Gastroesophageal sphincter (tissue), 4 donors: ENCODE results near the gene AMDHD1. TPM values are rescaled to one million over a fixed set of nuclear protein-coding genes. Genes with fewer than 3 reads are reported as not detected.

Experiments used
- ATAC-seq: fragments of 150-250 bp; one replicate; pipeline ENCODE4 v1.9.1; 2016; ENCODE audit warnings: mild to moderate bottlenecking, moderate library complexity
- H3K27ac ChIP-seq, 4 donors: fragments of 200-600 bp; sonication (generic) in 3 of 4; 1 replicate in 3 of 4; 2 replicates in 1 of 4; pipeline ENCODE4 v1.5.1; 2016 to 2019
- H3K27me3 ChIP-seq: fragments of 200-600 bp; sonication (generic); one replicate; pipeline ENCODE4 v1.5.1; 2019
- H3K36me3 ChIP-seq, 2 donors: fragments of 200-600 bp; sonication (generic); one replicate each; pipeline ENCODE4 v1.5.1; 2019; ENCODE audit warnings: control low read depth in 1 of 2
- H3K4me1 ChIP-seq, 3 donors: fragments of 200-600 bp; sonication (generic); 1 replicate in 2 of 3; 2 replicates in 1 of 3; pipeline ENCODE4 v1.5.1; 2016 to 2019; ENCODE audit warnings: control low read depth in 2 of 3
- H3K4me3 ChIP-seq, 2 donors: fragments of 200-600 bp; sonication (generic); one replicate each; pipeline ENCODE4 v1.5.1; 2019; ENCODE audit warnings: mild to moderate bottlenecking in 1 of 2, moderate library complexity in 1 of 2
- H3K9me3 ChIP-seq, 3 donors: fragments of 200-600 bp; sonication (generic); one replicate each; pipeline ENCODE4 v1.5.1; 2017 to 2019; ENCODE audit warnings: control low read depth in 2 of 3
- CTCF ChIP-seq, 4 experiments: fragments of 200-600 bp in 2 of 4; fragments of 450-650 bp in 2 of 4; sonication (generic) in 1 of 4; IDR thresholded peaks; one replicate each; pipeline ENCODE4 v1.5.1; 2017 to 2019; ENCODE audit warnings: antibody characterized with exemption in 4 of 4, mild to moderate bottlenecking in 2 of 4, moderate library complexity in 2 of 4
- EP300 ChIP-seq: sonication (generic); formaldehyde crosslinking; IDR thresholded peaks from one replicate; pipeline ENCODE4 v1.6.1; 2017; ENCODE audit warnings: antibody characterized with exemption, mild to moderate bottlenecking
- POLR2A ChIP-seq, 2 donors: fragments of 450-650 bp; IDR thresholded peaks; one replicate each; pipeline ENCODE4 v1.6.1; 2017; ENCODE audit warnings: antibody characterized with exemption in 2 of 2, mild to moderate bottlenecking in 2 of 2, moderate library complexity in 1 of 2
- POLR2AphosphoS5 ChIP-seq: sonication (generic); formaldehyde crosslinking; IDR thresholded peaks from one replicate; pipeline ENCODE4 v1.6.1; 2017; ENCODE audit warnings: antibody characterized with exemption
- WGBS, 2 donors: methylation state at CpG; one replicate each; pipeline ENCODE4 v1.1.5; 2018; ENCODE audit warnings: low coverage in 1 of 2; 5-methylcytosine and 5-hydroxymethylcytosine counted together
- total RNA-seq, 4 donors: library from RNA; depleted of rRNA; stranded (reverse); fragments of >200 nt; gene quantifications; one replicate each; pipeline ENCODE4 v1.1.0, GENCODE V29; 2016

Gene AMDHD1
- total RNA-seq, 4 donors from 2014 or later: 0.40 to 1.8 (median 1.0) TPM; not detected in 1

GRCh38 chr12:95988506-95989275 is 45.6 kb downstream of the AMDHD1 start:
- 81 to 88% methylated on average over 10 to 11 of the region's 11 CpGs for WGBS, 2 donors
- H3K4me1 ChIP-seq: no peaks in the 10 kb centered on the region
- H3K27me3 ChIP-seq: no peaks in the 10 kb centered on the region
- no peak for ATAC-seq
- no peaks in the 10 kb centered on the region for H3K9me3 ChIP-seq
- no peak for TF ChIP-seq POLR2AphosphoS5
- no peak for TF ChIP-seq POLR2A (IDR thresholded peaks at IDR 0.05)
- no peak for TF ChIP-seq EP300
- TF ChIP-seq CTCF (IDR thresholded peaks at IDR 0.05): no peak
- H3K36me3 ChIP-seq: no peaks in the 10 kb centered on the region
- no peak overlapping the region for H3K4me3 ChIP-seq
- H3K27ac ChIP-seq: no peak overlapping the region

DNA sequence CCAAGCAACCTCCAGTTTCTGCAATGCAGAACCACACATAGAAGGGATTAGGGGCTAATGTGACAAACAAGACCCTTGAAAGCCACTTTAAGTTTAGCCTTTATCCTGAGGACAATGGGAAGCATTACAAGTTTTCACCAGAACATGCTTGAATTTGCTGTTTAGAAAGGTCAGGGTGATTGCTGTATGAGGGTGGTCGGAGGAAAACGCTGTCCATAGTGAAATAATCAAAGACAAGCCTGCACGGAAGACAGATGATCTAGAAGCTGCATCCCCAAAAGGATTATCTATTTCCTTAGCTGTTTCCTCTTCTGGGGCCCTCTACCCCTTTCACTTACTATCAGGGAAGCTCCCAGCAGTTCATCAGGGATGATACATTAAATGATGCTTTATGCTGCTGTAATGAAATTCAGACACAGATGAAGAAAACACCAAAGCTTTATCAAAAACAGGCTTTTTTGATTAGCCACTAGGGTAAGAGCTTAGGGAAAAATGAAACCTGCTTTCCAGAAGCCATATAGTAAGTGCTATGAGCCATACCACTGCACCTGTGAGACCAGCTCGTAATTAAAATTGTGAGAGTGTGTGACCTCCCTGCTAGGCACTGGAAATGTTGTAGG is 46.5 kb downstream of the AMDHD1 start:
- H3K4me1 ChIP-seq: no peaks in the 10 kb centered on the region
- H3K27me3 ChIP-seq: no peaks in the 10 kb centered on the region
- WGBS, 2 donors: 56 to 61% methylated on average over 3 to 4 of the region's 4 CpGs
- ATAC-seq: no peak
- no peak overlapping the region for H3K4me3 ChIP-seq
- no peaks in the 10 kb centered on the region for H3K9me3 ChIP-seq
- no peaks in the 10 kb centered on the region for H3K36me3 ChIP-seq
- TF ChIP-seq POLR2A (IDR thresholded peaks at IDR 0.05) (no peak), POLR2AphosphoS5 (no peak), EP300 (no peak), CTCF (IDR thresholded peaks at IDR 0.05) (no peak)
- H3K27ac ChIP-seq: no peak overlapping the region

- TF ChIP-seq CTCF (IDR thresholded peaks at IDR 0.05): no peak
- no peak for TF ChIP-seq EP300
- TF ChIP-seq POLR2A (IDR thresholded peaks at IDR 0.05): no peak
- TF ChIP-seq POLR2AphosphoS5: no peak
- Histone ChIP-seq H3K27ac (no peak overlapping the region), H3K4me3 (no peak overlapping the region), H3K36me3 (no peaks in the 10 kb centered on the region), H3K9me3 (no peaks in the 10 kb centered on the region), H3K4me1 (no peaks in the 10 kb centered on the region), H3K27me3 (no peaks in the 10 kb centered on the region)
- WGBS, 2 donors: 75 to 83% methylated on average over 5 to 6 of the region's 7 CpGs
- no peak for ATAC-seq
These were observed 47.0 kb downstream of the AMDHD1 start for GRCh38 chr12:95990136-95990535.

GRCh38 chr12:95993907-95994306 is 50.8 kb downstream of the AMDHD1 start:
- WGBS, 2 donors: 84 to 89% methylated on average over 6 to 7 of the region's 7 CpGs
- TF ChIP-seq CTCF (IDR thresholded peaks at IDR 0.05) (no peak), POLR2AphosphoS5 (no peak), POLR2A (IDR thresholded peaks at IDR 0.05) (no peak), EP300 (no peak)
- H3K4me3 ChIP-seq: no peak overlapping the region

DNA sequence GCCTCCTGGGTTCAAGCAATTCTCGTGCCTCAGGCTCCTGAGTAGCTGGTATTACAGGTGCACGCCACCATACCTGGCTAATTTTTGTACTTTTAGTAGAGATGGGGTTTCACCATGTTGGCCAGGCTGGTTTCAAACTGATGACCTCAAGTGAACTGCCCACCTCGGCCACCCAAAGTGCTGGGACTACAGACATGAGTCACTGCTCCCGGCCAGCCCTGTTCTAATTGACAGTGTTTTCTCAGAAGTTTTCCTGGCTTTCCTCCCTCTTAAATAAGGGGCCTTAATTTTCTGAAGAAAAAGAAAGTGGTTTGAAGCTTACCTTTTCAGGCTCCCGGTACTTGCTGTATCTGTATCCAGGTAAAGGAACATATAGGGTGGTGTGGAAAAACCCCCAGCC is 51.3 kb downstream of the AMDHD1 start:
- Histone ChIP-seq H3K27ac (no peak overlapping the region), H3K9me3 (no peaks in the 10 kb centered on the region), H3K4me1 (peaks cover 0 to 13% (median 0%) of the 10 kb centered on the region in 3 donors), H3K4me3 (no peak overlapping the region), H3K36me3 (peaks cover 0 to 10% of the 10 kb centered on the region in 2 donors), H3K27me3 (no peaks in the 10 kb centered on the region)
- TF ChIP-seq CTCF (IDR thresholded peaks at IDR 0.05) (no peak), POLR2AphosphoS5 (no peak), POLR2A (IDR thresholded peaks at IDR 0.05) (no peak), EP300 (no peak)
- ATAC-seq: no peak
- WGBS, 2 donors: 82 to 100% methylated on average over 1 to 4 of the region's 5 CpGs

More at GRCh38 chr12:95993907-95994306, 50.8 kb downstream of the AMDHD1 start:
- H3K4me1 ChIP-seq: peaks cover 0 to 9% (median 0%) of the 10 kb centered on the region in 3 donors
- peaks cover 0 to 9% of the 10 kb centered on the region in 2 donors for H3K36me3 ChIP-seq
- no peaks in the 10 kb centered on the region for H3K9me3 ChIP-seq
- no peaks in the 10 kb centered on the region for H3K27me3 ChIP-seq
- no peak for ATAC-seq
- no peak overlapping the region for H3K27ac ChIP-seq
